ENCODE data around the gene BBS12. TPM values are rescaled to one million over a fixed set of nuclear protein-coding genes. Genes with fewer than 3 reads are reported as not detected.

Gene BBS12
- total and polyA plus RNA-seq, 4 donors, result 0.53 to 2.1 (median 0.80) TPM

GRCh38 chr4:122703868-122704267 lies 28.6 kb upstream of the BBS12 start (continued):
- TF ChIP-seq ATF3 (IDR thresholded peaks at IDR 0.05) (no peak), HNF4G (IDR thresholded peaks at IDR 0.05) (no peak), ZBTB33 (IDR thresholded peaks at IDR 0.05) (no peak)

- Histone ChIP-seq H3K9me3 (ENCODE audit: control insufficient read depth in 4 of 4, low read length in 3 of 4) (no peaks in the 10 kb centered on the region), H3K4me1 (ENCODE audit: control insufficient read depth in 4 of 4, insufficient read depth in 4 of 4, low read length in 3 of 4) (no peaks in the 10 kb centered on the region), H3K4me3 (ENCODE audit: low read depth in 1 of 3, low read length in 3 of 3) (no peak overlapping the region), H3K27ac (ENCODE audit: low read depth in 1 of 2, low read length in 2 of 2) (no peak overlapping the region), H3K27me3 (ENCODE audit: control insufficient read depth in 4 of 4, insufficient read depth in 4 of 4, low read length in 3 of 4) (no peaks in the 10 kb centered on the region), H3K36me3 (ENCODE audit: control insufficient read depth in 4 of 4, insufficient read depth in 3 of 4, low read depth in 1 of 4, low read length in 3 of 4) (no peaks in the 10 kb centered on the region), H3K9ac (ENCODE audit: low read depth in 1 of 2, low read length in 2 of 2) (no peak overlapping the region)
- 87% methylated on average over 4 of the region's 4 CpGs for WGBS
- DNase-seq (ENCODE audit: low spot score), result no peak
- no peak for TF ChIP-seq ZBTB33 (IDR thresholded peaks at IDR 0.05)
- no peak for TF ChIP-seq ATF3 (IDR thresholded peaks at IDR 0.05)
- TF ChIP-seq EGR1 (IDR thresholded peaks at IDR 0.05; ENCODE audit: low read depth in 2 of 2), result no peak
- TF ChIP-seq YY1 (IDR thresholded peaks at IDR 0.05), result no peak
- TF ChIP-seq JUND (IDR thresholded peaks at IDR 0.05), result no peak
- TF ChIP-seq FOXA2 (IDR thresholded peaks at IDR 0.05), result no peak
- no peak for TF ChIP-seq RAD21 (IDR thresholded peaks at IDR 0.05)
- TF ChIP-seq TAF1 (conservative IDR thresholded peaks at IDR 0.05), result no peak
- no peak for TF ChIP-seq MAX (IDR thresholded peaks at IDR 0.05)
- no peak for TF ChIP-seq FOXA1 (IDR thresholded peaks at IDR 0.05)
- no peak for TF ChIP-seq NR2F2 (IDR thresholded peaks at IDR 0.05)
- TF ChIP-seq GABPA (IDR thresholded peaks at IDR 0.05 in 1 of 2, conservative IDR thresholded peaks at IDR 0.05 in 1 of 2), result no peak
- no peak for TF ChIP-seq HNF4A (conservative IDR thresholded peaks at IDR 0.05)
- TF ChIP-seq HNF4G (IDR thresholded peaks at IDR 0.05), result no peak
- no peak for TF ChIP-seq RXRA (IDR thresholded peaks at IDR 0.05)
- no peak for TF ChIP-seq REST (IDR thresholded peaks at IDR 0.05)
- no peak for TF ChIP-seq CTCF (IDR thresholded peaks at IDR 0.05; ENCODE audit: low read depth, low read length, missing input control)
- TF ChIP-seq SP1 (IDR thresholded peaks at IDR 0.05), result no peak
Observed at GRCh38 chr4:122705009-122705408, 27.5 kb upstream of the BBS12 start.
